ENCODE measurements around the gene C18orf32. TPM values are rescaled to one million over a fixed set of nuclear protein-coding genes. Genes with fewer than 3 reads are reported as not detected.

C18orf32 gene
- total and polyA plus RNA-seq, 2 donors (not counting 3 experiments of a cell fraction or from before 2014, with no cell fraction given): 20.4 to 27.4 TPM

DNA sequence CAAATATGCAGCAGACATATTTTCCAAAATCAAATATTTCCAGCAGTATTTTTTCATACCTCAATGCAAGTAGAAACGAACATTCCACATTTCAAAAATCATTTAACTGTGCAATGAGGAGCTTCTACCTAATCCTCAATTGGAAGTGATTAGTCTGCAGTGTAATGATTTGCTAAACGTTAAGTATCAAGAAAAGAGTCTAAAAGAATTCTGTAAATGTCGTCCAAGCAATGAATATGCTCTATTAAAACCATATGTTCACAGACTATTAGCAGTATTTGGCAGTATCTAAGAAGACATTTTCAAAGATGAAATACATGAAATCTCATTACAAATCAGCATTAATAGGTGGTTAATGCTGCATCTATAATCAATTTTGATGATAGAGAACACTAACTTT lies 42.5 kb downstream of the C18orf32 start:
- no peak for DNase-seq (ENCODE audit: low read depth, low spot score)
- Histone ChIP-seq H3K4me1 (ENCODE audit: control insufficient read depth, extremely low read depth, insufficient read depth, low read length) (no peaks in the 10 kb centered on the region), H3K4me3 (replicated peaks in 1 of 3; ENCODE audit: insufficient read depth in 1 of 3, low read depth in 1 of 3, low read length in 3 of 3) (no peak overlapping the region), H2AFZ (ENCODE audit: low read depth, low read length) (no peak overlapping the region), H3K9me1 (replicated peaks; ENCODE audit: control insufficient read depth, extremely low read depth, insufficient read depth, low read length) (no peaks in the 10 kb centered on the region), H3K4me2 (ENCODE audit: insufficient read depth, low read length) (no peak overlapping the region), H4K20me1 (replicated peaks; ENCODE audit: control insufficient read depth, extremely low read depth, insufficient read depth, low read length) (peaks cover 2% of the 10 kb centered on the region), H3K27me3 (ENCODE audit: control insufficient read depth in 2 of 2, insufficient read depth in 2 of 2, low read length in 2 of 2) (no peaks in the 10 kb centered on the region), H3K9me3 (replicated peaks; ENCODE audit: control insufficient read depth, insufficient read depth, low read length) (no peaks in the 10 kb centered on the region), H3K27ac (ENCODE audit: insufficient read depth, low read depth, low read length) (no peak overlapping the region), H3K9ac (replicated peaks; ENCODE audit: extremely low read depth, insufficient read depth, low read length) (no peak overlapping the region), H3K79me2 (ENCODE audit: control insufficient read depth, insufficient read depth, low read length) (peaks cover 17% of the 10 kb centered on the region), H3K36me3 (ENCODE audit: control insufficient read depth in 2 of 2, extremely low read depth in 1 of 2, insufficient read depth in 2 of 2, low read length in 2 of 2) (no peaks in the 10 kb centered on the region)
- POLR2A ChIA-PET: no interaction called here
- no TSS peak for BruUV-seq (replicated peaks)
- no peak for FAIRE-seq
- intact Hi-C loops (cut with micrococcal nuclease): no loop called here
- dilution Hi-C loops (cut with MboI; ENCODE audit: extremely low pct_ligation_motif_present, low sequenced_read_pairs): no loop called here
- CTCF ChIA-PET: interaction anchor here (1.1 to 1.6 kb wide), 3 partner anchors 12 to 763 kb away, joined by 3 to 5 read pairs (median 3); no protein-coding TSS in a partner anchor
- TF ChIP-seq GATA2 (IDR thresholded peaks at IDR 0.05; ENCODE audit: insufficient read depth, insufficient read length, low read depth, low read length) (no peak), JUN (IDR thresholded peaks at IDR 0.05; ENCODE audit: borderline replicate concordance, insufficient read depth, insufficient read length, low read depth) (no peak), MAX (IDR thresholded peaks at IDR 0.05; ENCODE audit: insufficient read depth, insufficient read length) (no peak), POLR2AphosphoS5 (IDR thresholded peaks at IDR 0.05; ENCODE audit: insufficient read depth, low read depth, low read length) (no peak), EZH2 (IDR thresholded peaks at IDR 0.05; ENCODE audit: borderline replicate concordance, low read depth, low read length, severe bottlenecking) (no peak), MYC (IDR thresholded peaks at IDR 0.05; ENCODE audit: low read depth, low read length) (no peak), POLR2A (IDR thresholded peaks at IDR 0.05; ENCODE audit: low read depth, low read length) (no peak), FOS (IDR thresholded peaks at IDR 0.05; ENCODE audit: borderline replicate concordance, insufficient read depth, low read length) (no peak)
- TF ChIP-seq, protein P1, sequence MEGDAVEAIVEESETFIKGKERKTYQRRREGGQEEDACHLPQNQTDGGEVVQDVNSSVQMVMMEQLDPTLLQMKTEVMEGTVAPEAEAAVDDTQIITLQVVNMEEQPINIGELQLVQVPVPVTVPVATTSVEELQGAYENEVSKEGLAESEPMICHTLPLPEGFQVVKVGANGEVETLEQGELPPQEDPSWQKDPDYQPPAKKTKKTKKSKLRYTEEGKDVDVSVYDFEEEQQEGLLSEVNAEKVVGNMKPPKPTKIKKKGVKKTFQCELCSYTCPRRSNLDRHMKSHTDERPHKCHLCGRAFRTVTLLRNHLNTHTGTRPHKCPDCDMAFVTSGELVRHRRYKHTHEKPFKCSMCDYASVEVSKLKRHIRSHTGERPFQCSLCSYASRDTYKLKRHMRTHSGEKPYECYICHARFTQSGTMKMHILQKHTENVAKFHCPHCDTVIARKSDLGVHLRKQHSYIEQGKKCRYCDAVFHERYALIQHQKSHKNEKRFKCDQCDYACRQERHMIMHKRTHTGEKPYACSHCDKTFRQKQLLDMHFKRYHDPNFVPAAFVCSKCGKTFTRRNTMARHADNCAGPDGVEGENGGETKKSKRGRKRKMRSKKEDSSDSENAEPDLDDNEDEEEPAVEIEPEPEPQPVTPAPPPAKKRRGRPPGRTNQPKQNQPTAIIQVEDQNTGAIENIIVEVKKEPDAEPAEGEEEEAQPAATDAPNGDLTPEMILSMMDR (IDR thresholded peaks at IDR 0.05; ENCODE audit: extremely low read depth in 1 of 2, insufficient read depth in 1 of 2, low read depth in 1 of 2, low read length in 2 of 2): no peak

Data from endothelial cell of umbilical vein (primary cell).